ENCODE results near the gene EIF2D.
"Not testable (repeated sequence)": the region's sequence is repeated elsewhere in the genome, so short reads cannot be mapped to it uniquely, and the experiment has no call there.

EIF2D gene

DNA sequence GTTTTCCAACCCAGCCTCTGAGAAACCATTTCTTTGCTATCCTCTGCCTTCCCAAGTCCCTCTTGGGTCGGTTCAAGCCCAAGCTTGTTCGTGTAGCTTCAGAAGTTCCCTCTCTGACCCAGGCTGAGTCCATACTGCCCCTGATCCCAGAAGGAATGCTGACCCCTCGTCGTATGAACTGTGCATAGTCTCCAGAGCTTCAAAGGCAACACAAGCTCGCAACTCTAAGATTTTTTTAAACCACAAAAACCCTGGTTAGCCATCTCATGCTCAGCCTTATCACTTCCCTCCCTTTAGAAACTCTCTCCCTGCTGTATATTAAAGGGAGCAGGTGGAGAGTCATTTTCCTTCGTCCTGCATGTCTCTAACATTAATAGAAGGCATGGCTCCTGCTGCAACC is 23.8 kb downstream of the EIF2D start:
- Histone ChIP-seq H3K4me1 (ENCODE audit: control insufficient read depth, insufficient read depth, low read length) (no peaks in the 10 kb centered on the region), H3K9me3 (ENCODE audit: control insufficient read depth, low read length) (no peaks in the 10 kb centered on the region), H3K36me3 (ENCODE audit: control insufficient read depth, insufficient read depth, low read length) (peaks cover 7% of the 10 kb centered on the region), H3K4me3 (ENCODE audit: insufficient read depth, low read depth, low read length) (no peak overlapping the region), H3K27ac (ENCODE audit: insufficient read depth, low read depth, low read length, poor library complexity, severe bottlenecking) (no peak overlapping the region), H3K27me3 (ENCODE audit: control insufficient read depth, insufficient read depth, low read length, poor library complexity, severe bottlenecking) (no peaks in the 10 kb centered on the region)
- 91 to 92% methylated on average over 6 of the region's 6 CpGs for WGBS, 2 experiments

- Histone ChIP-seq H3K27me3 (ENCODE audit: control insufficient read depth, insufficient read depth, low read length, poor library complexity, severe bottlenecking) (no peaks in the 10 kb centered on the region), H3K4me1 (ENCODE audit: control insufficient read depth, insufficient read depth, low read length) (no peaks in the 10 kb centered on the region), H3K9me3 (ENCODE audit: control insufficient read depth, low read length) (no peaks in the 10 kb centered on the region), H3K4me3 (ENCODE audit: insufficient read depth, low read depth, low read length) (no peak overlapping the region), H3K27ac (ENCODE audit: insufficient read depth, low read depth, low read length, poor library complexity, severe bottlenecking) (no peak overlapping the region), H3K36me3 (ENCODE audit: control insufficient read depth, insufficient read depth, low read length) (peaks cover 7% of the 10 kb centered on the region)
- 81 to 86% methylated on average over 14 of the region's 14 CpGs for WGBS, 2 experiments
Measured at GRCh38 chr1:206587904-206588303, 24.4 kb downstream of the EIF2D start.

DNA sequence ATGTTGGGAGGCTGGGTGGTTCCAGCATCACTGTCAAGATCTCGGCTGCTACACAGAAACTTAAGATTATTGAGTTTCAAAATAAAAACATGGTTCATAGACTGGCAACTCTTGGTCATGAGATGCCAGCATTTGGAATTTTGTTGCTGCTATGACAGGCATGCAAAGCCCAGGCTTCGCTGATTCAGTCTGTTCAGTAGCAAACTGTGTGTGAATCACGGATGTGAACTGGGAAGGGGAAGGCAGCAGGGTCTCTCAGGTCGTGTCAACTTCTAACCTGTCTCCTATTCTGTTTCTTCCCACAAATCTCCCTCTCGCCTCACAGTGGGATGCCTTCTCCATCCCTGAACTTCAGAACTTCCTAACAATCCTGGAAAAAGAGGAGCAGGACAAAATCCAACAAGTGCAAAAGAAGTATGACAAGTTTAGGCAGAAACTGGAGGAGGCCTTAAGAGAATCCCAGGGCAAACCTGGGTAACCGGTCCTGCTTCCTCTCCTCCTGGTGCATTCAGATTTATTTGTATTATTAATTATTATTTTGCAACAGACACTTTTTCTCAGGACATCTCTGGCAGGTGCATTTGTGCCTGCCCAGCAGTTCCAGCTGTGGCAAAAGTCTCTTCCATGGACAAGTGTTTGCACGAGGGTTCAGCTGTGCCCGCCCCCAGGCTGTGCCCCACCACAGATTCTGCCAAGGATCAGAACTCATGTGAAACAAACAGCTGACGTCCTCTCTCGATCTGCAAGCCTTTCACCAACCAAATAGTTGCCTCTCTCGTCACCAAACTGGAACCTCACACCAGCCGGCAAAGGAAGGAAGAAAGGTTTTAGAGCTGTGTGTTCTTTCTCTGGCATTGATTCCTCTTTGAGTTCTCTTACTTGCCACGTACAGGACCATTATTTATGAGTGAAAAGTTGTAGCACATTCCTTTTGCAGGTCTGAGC is 25.5 kb downstream of the EIF2D start:
- WGBS, 2 experiments, result 87 to 90% methylated on average over 12 to 13 of the region's 13 CpGs
- Histone ChIP-seq H3K27ac (ENCODE audit: insufficient read depth, low read depth, low read length, poor library complexity, severe bottlenecking) (no peak overlapping the region), H3K4me3 (ENCODE audit: insufficient read depth, low read depth, low read length) (no peak overlapping the region), H3K36me3 (ENCODE audit: control insufficient read depth, insufficient read depth, low read length) (peaks cover 1% of the 10 kb centered on the region), H3K4me1 (ENCODE audit: control insufficient read depth, insufficient read depth, low read length) (no peaks in the 10 kb centered on the region), H3K27me3 (ENCODE audit: control insufficient read depth, insufficient read depth, low read length, poor library complexity, severe bottlenecking) (no peaks in the 10 kb centered on the region), H3K9me3 (ENCODE audit: control insufficient read depth, low read length) (no peaks in the 10 kb centered on the region)

DNA sequence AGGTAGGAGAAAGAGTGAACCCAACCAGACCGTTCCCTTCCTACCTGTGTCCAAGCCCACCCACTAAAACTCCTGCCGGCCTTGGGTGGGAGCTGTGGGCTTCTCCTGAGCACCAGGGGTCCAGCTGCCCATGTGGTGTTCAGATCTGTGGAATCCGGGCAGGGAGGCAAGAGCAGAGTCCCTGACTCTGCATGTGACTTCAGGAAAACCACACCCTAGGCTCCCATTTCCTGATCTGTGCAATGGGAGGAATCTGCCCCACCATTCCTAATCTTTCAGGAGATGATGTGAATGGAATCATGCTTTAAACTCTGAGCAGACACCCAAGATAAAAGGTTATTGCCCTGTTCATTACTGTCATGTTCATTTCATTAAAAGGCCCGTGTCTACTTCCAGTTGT is 27.6 kb downstream of the EIF2D start:
- Histone ChIP-seq H3K9me3 (ENCODE audit: control insufficient read depth, low read length) (no peaks in the 10 kb centered on the region), H3K27me3 (ENCODE audit: control insufficient read depth, insufficient read depth, low read length, poor library complexity, severe bottlenecking) (no peaks in the 10 kb centered on the region), H3K4me3 (ENCODE audit: insufficient read depth, low read depth, low read length) (no peak overlapping the region), H3K36me3 (ENCODE audit: control insufficient read depth, insufficient read depth, low read length) (no peaks in the 10 kb centered on the region), H3K27ac (ENCODE audit: insufficient read depth, low read depth, low read length, poor library complexity, severe bottlenecking) (no peak overlapping the region), H3K4me1 (ENCODE audit: control insufficient read depth, insufficient read depth, low read length) (no peaks in the 10 kb centered on the region)
- 82% methylated on average over 4 of the region's 4 CpGs for WGBS, 2 experiments

GRCh38 chr1:206583707-206584648 is 28.3 kb downstream of the EIF2D start:
- Histone ChIP-seq H3K4me1 (ENCODE audit: control insufficient read depth, insufficient read depth, low read length) (no peaks in the 10 kb centered on the region), H3K27me3 (ENCODE audit: control insufficient read depth, insufficient read depth, low read length, poor library complexity, severe bottlenecking) (no peaks in the 10 kb centered on the region), H3K9me3 (ENCODE audit: control insufficient read depth, low read length) (no peaks in the 10 kb centered on the region), H3K36me3 (ENCODE audit: control insufficient read depth, insufficient read depth, low read length) (no peaks in the 10 kb centered on the region), H3K4me3 (ENCODE audit: insufficient read depth, low read depth, low read length) (no peak overlapping the region), H3K27ac (ENCODE audit: insufficient read depth, low read depth, low read length, poor library complexity, severe bottlenecking) (no peak overlapping the region)
- WGBS, 2 experiments, result 86 to 92% methylated on average over 15 to 16 of the region's 16 CpGs

DNA sequence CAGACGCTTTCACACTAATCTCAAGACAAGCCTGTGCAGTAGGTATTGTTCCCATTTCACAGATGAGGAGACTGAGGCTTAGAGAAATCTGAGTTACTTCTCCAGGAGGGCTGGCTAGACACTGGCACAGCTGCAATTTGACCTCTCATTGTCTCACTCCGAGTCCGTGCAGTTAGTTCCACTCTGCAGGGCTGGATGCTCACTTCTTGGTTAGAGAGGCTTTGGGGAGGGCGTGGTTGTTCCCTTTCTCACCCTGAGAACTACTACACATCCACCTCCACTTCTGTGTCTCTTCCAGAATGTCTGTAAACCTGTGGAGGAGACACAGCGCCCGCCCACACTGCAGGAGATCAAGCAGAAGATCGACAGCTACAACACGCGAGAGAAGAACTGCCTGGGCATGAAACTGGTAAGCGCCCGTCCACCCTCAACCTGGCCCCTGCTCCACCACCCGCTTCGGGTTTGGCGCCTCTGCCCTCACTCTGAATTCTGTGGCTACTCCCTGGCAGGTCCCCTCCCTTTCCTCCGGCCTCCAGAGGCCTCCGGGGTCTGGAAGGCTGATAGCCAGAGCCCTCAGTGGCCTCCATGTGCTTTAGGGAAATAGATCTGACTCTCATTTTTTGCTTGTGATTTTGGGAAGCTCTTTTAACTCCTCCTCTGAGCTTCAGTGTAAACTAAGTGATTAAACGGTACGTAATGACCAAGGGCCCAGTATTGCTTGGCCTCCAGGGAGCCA is 29.1 kb downstream of the EIF2D start:
- no peak overlapping the region for H3K4me3 ChIP-seq (ENCODE audit: insufficient read depth, low read depth, low read length)
- H3K27ac ChIP-seq (ENCODE audit: insufficient read depth, low read depth, low read length, poor library complexity, severe bottlenecking), result no peak overlapping the region
- H3K4me1 ChIP-seq (ENCODE audit: control insufficient read depth, insufficient read depth, low read length), result no peaks in the 10 kb centered on the region
- 78 to 81% methylated on average over 18 of the region's 18 CpGs for WGBS, 2 experiments
- H3K36me3 ChIP-seq (ENCODE audit: control insufficient read depth, insufficient read depth, low read length), result no peaks in the 10 kb centered on the region
- no peaks in the 10 kb centered on the region for H3K27me3 ChIP-seq (ENCODE audit: control insufficient read depth, insufficient read depth, low read length, poor library complexity, severe bottlenecking)
- H3K9me3 ChIP-seq (ENCODE audit: control insufficient read depth, low read length), result no peaks in the 10 kb centered on the region

- Histone ChIP-seq H3K4me3 (ENCODE audit: insufficient read depth, low read depth, low read length) (no peak overlapping the region), H3K4me1 (ENCODE audit: control insufficient read depth, insufficient read depth, low read length) (no peaks in the 10 kb centered on the region), H3K9me3 (ENCODE audit: control insufficient read depth, low read length) (no peaks in the 10 kb centered on the region), H3K36me3 (ENCODE audit: control insufficient read depth, insufficient read depth, low read length) (no peaks in the 10 kb centered on the region), H3K27me3 (ENCODE audit: control insufficient read depth, insufficient read depth, low read length, poor library complexity, severe bottlenecking) (no peaks in the 10 kb centered on the region), H3K27ac (ENCODE audit: insufficient read depth, low read depth, low read length, poor library complexity, severe bottlenecking) (no peak overlapping the region)
- 93 to 94% methylated on average over 5 of the region's 5 CpGs for WGBS, 2 experiments
Measured at GRCh38 chr1:206582537-206582936, 29.7 kb downstream of the EIF2D start.

DNA sequence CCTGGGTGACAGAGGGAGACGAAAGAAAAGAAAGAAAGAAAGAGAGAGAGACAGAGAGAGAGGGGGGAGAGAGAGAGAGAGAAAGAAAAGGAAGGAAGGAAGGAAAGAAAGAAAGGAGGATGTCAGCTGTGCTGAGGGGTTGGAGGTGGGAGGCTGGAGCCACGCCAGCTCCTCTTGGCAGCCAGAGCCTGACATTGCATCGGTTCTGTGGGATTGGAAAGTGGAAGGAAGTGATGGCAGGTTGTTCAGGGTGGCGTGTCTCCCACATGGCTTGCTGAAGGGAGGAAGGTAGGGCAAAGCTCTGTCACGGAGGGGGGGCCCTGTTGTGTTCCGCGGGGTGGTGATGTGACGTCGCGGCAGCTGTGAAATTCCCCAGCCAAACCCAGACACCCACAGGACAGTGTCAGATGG is 30.7 kb downstream of the EIF2D start:
- Histone ChIP-seq H3K9me3 (ENCODE audit: control insufficient read depth, low read length) (no peaks in the 10 kb centered on the region), H3K4me3 (ENCODE audit: insufficient read depth, low read depth, low read length) (no peak overlapping the region), H3K27me3 (ENCODE audit: control insufficient read depth, insufficient read depth, low read length, poor library complexity, severe bottlenecking) (no peaks in the 10 kb centered on the region), H3K27ac (ENCODE audit: insufficient read depth, low read depth, low read length, poor library complexity, severe bottlenecking) (no peak overlapping the region), H3K4me1 (ENCODE audit: control insufficient read depth, insufficient read depth, low read length) (no peaks in the 10 kb centered on the region), H3K36me3 (ENCODE audit: control insufficient read depth, insufficient read depth, low read length) (no peaks in the 10 kb centered on the region)
- 89 to 92% methylated on average over 10 of the region's 10 CpGs for WGBS, 2 experiments

DNA sequence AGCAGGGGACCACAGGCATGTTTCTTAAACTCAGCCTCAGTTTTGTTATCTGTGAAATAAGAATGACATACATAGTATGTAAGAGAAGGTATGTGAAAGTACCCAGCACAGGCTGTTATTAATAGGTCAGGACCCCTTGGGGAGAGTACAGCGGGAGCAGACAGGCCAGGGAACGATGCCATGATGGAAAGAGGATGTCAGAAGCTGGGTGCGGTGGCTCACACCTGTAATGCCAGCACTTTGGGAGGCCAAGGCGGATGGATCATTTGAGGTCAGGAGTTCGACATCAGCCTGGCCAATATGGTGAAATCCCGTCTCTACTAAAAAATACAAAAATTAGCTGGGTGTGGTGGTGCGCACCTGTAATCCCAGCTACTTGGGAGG is 31.2 kb downstream of the EIF2D start:
- not testable (repeated sequence) for H3K4me3 ChIP-seq (ENCODE audit: insufficient read depth, low read depth, low read length); H3K27ac ChIP-seq (ENCODE audit: insufficient read depth, low read depth, low read length, poor library complexity, severe bottlenecking); H3K36me3 ChIP-seq (ENCODE audit: control insufficient read depth, insufficient read depth, low read length); H3K9me3 ChIP-seq (ENCODE audit: control insufficient read depth, low read length); H3K27me3 ChIP-seq (ENCODE audit: control insufficient read depth, insufficient read depth, low read length, poor library complexity, severe bottlenecking); H3K4me1 ChIP-seq (ENCODE audit: control insufficient read depth, insufficient read depth, low read length)
- WGBS, 2 experiments, result 93 to 95% methylated on average over 7 of the region's 7 CpGs
